HEK293 (cell line): Measurements from ENCODE around the gene GNAZ.

Experiments
- CTCF ChIA-PET: fragments of 350-600 bp; formaldehyde crosslinking; extraction: SDS; loops from one replicate; lab custom pipeline; 2021; ENCODE audit warnings: antibody characterized with exemption; lab: Yijun Ruan, JAX
- POLR2A ChIA-PET: fragments of 300-600 bp; formaldehyde crosslinking; extraction: SDS; loops from one replicate; lab custom pipeline; 2020; ENCODE audit warnings: antibody characterized with exemption, inconsistent platforms; lab: Yijun Ruan, JAX
- H3K27ac ChIP-seq: fragments of 200-500 bp; sonication (Bioruptor generic); 2 replicates; pipeline ENCODE4 v1.5.1; 2014; ENCODE audit warnings: low read depth, low read length, control low read depth, inconsistent platforms; ENCODE audit errors: extremely low read depth
- H3K36me3 ChIP-seq, 2 experiments: fragments of 200-500 bp in 1 of 2; sonication (Bioruptor generic) in 1 of 2; 1 replicate in 1 of 2; 2 replicates in 1 of 2; pipeline ENCODE4 v1.5.1; 2014 to 2017; ENCODE audit warnings: inconsistent platforms in 2 of 2, low read length in 2 of 2; ENCODE audit not compliant: control insufficient read depth in 2 of 2, insufficient read depth in 1 of 2
- H3K4me1 ChIP-seq: fragments of 200-500 bp; sonication (Bioruptor generic); 2 replicates; pipeline ENCODE4 v1.5.1; 2014; ENCODE audit warnings: mild to moderate bottlenecking, low read length, inconsistent platforms; ENCODE audit not compliant: control insufficient read depth, insufficient read depth
- H3K4me3 ChIP-seq: 2 replicates; pipeline ENCODE4 v1.5.1; 2011; ENCODE audit warnings: low read depth, mild to moderate bottlenecking, control low read depth, low read length, moderate library complexity
- H3K9me3 ChIP-seq: fragments of 200-500 bp; sonication (Bioruptor generic); 2 replicates; pipeline ENCODE4 v1.5.1; 2014; ENCODE audit warnings: low read depth, low read length, inconsistent platforms; ENCODE audit not compliant: control insufficient read depth, insufficient read depth
- CTCF ChIP-seq: fragments of 450-650 bp; formaldehyde crosslinking; IDR thresholded peaks from 2 replicates; pipeline ENCODE4 v1.5.1; 2016; ENCODE audit warnings: missing biosample characterization, missing genetic modification characterization
- EGR2 ChIP-seq: fragments of 450-650 bp; formaldehyde crosslinking; IDR thresholded peaks from 2 replicates; pipeline ENCODE4 v1.5.1; 2016; ENCODE audit warnings: low read depth, missing biosample characterization, missing genetic modification characterization
- HOXA7 ChIP-seq: sonication (generic); formaldehyde crosslinking; IDR thresholded peaks from 2 replicates; pipeline ENCODE4 v1.8.1; 2022; ENCODE audit warnings: missing genetic modification reagents, borderline replicate concordance
- KLF1 ChIP-seq: fragments of 450-650 bp; formaldehyde crosslinking; IDR thresholded peaks from 2 replicates; pipeline ENCODE4 v1.5.1; 2016; ENCODE audit warnings: missing biosample characterization, missing genetic modification characterization
- OSR2 ChIP-seq: fragments of 450-650 bp; formaldehyde crosslinking; IDR thresholded peaks from 2 replicates; pipeline ENCODE4 v1.5.1; 2016; ENCODE audit warnings: missing biosample characterization, missing genetic modification characterization
- PRDM6 ChIP-seq: fragments of 450-650 bp; formaldehyde crosslinking; IDR thresholded peaks from 2 replicates; pipeline ENCODE4 v1.5.1; 2017; ENCODE audit warnings: missing biosample characterization, missing genetic modification characterization
- SP3 ChIP-seq: fragments of 450-650 bp; formaldehyde crosslinking; IDR thresholded peaks from 2 replicates; pipeline ENCODE4 v1.5.1; 2016; ENCODE audit warnings: missing biosample characterization, missing genetic modification characterization
- ZBTB17 ChIP-seq: fragments of 450-650 bp; formaldehyde crosslinking; IDR thresholded peaks from 2 replicates; pipeline ENCODE4 v1.5.1; 2016; ENCODE audit warnings: missing biosample characterization, missing genetic modification characterization
- ZBTB20 ChIP-seq: fragments of 450-650 bp; formaldehyde crosslinking; IDR thresholded peaks from 2 replicates; pipeline ENCODE4 v1.5.1; 2016; ENCODE audit warnings: missing biosample characterization, missing genetic modification characterization
- ZFHX2 ChIP-seq: fragments of 450-650 bp; formaldehyde crosslinking; conservative IDR thresholded peaks from 2 replicates; pipeline ENCODE4 v1.5.1; 2016; ENCODE audit warnings: missing biosample characterization, missing genetic modification characterization
- ZFP69B ChIP-seq: fragments of 450-650 bp; formaldehyde crosslinking; IDR thresholded peaks from 2 replicates; pipeline ENCODE4 v1.5.1; 2016; ENCODE audit warnings: missing biosample characterization, missing genetic modification characterization
- ZIC2 ChIP-seq: fragments of 450-650 bp; formaldehyde crosslinking; IDR thresholded peaks from 2 replicates; pipeline ENCODE4 v1.5.1; 2016; ENCODE audit warnings: missing biosample characterization, missing genetic modification characterization
- ZNF169 ChIP-seq: fragments of 450-650 bp; formaldehyde crosslinking; IDR thresholded peaks from 2 replicates; pipeline ENCODE4 v1.5.1; 2016; ENCODE audit warnings: missing biosample characterization, missing genetic modification characterization
- ZNF2 ChIP-seq: fragments of 450-650 bp; formaldehyde crosslinking; IDR thresholded peaks from 2 replicates; pipeline ENCODE4 v1.5.1; 2016; ENCODE audit warnings: missing biosample characterization, missing genetic modification characterization
- ZNF23 ChIP-seq: fragments of 450-650 bp; formaldehyde crosslinking; IDR thresholded peaks from 2 replicates; pipeline ENCODE4 v1.5.1; 2016; ENCODE audit warnings: missing biosample characterization, missing genetic modification characterization, borderline replicate concordance
- ZNF274 ChIP-seq, 2 experiments: fragments of 200-500 bp in 1 of 2; fragments of 450-650 bp in 1 of 2; sonication (Bioruptor generic) in 1 of 2; formaldehyde crosslinking in 1 of 2; IDR thresholded peaks; 2 replicates each; pipeline versions ENCODE4 v1.5.1 to v1.6.1; 2014 to 2016; ENCODE audit warnings: borderline replicate concordance in 1 of 2, inconsistent platforms in 1 of 2, low read length in 1 of 2, missing biosample characterization in 1 of 2, missing genetic modification characterization in 1 of 2
- ZNF292 ChIP-seq: fragments of 450-650 bp; formaldehyde crosslinking; IDR thresholded peaks from 2 replicates; pipeline ENCODE4 v1.5.1; 2016; ENCODE audit warnings: low read depth, missing biosample characterization, missing genetic modification characterization, borderline replicate concordance
- ZNF311 ChIP-seq: fragments of 450-650 bp; formaldehyde crosslinking; IDR thresholded peaks from 2 replicates; pipeline ENCODE4 v1.5.1; 2017; ENCODE audit warnings: missing biosample characterization, missing genetic modification characterization, borderline replicate concordance
- ZNF398 ChIP-seq: fragments of 450-650 bp; formaldehyde crosslinking; IDR thresholded peaks from 2 replicates; pipeline ENCODE4 v1.5.1; 2017; ENCODE audit warnings: missing biosample characterization, missing genetic modification characterization
- ZNF560 ChIP-seq: fragments of 450-650 bp; formaldehyde crosslinking; IDR thresholded peaks from 2 replicates; pipeline ENCODE4 v1.5.1; 2017; ENCODE audit warnings: missing biosample characterization, missing genetic modification characterization, borderline replicate concordance
- ZNF585B ChIP-seq: fragments of 450-650 bp; formaldehyde crosslinking; IDR thresholded peaks from 2 replicates; pipeline ENCODE4 v1.5.1; 2016; ENCODE audit warnings: missing biosample characterization, missing genetic modification characterization
- ZNF654 ChIP-seq: fragments of 450-650 bp; formaldehyde crosslinking; IDR thresholded peaks from 2 replicates; pipeline ENCODE4 v1.5.1; 2016; ENCODE audit warnings: low read depth, missing biosample characterization, missing genetic modification characterization
- ZNF658 ChIP-seq: fragments of 450-650 bp; formaldehyde crosslinking; IDR thresholded peaks from 2 replicates; pipeline ENCODE4; 2016; ENCODE audit warnings: missing biosample characterization, missing genetic modification characterization
- ZNF692 ChIP-seq: fragments of 450-650 bp; formaldehyde crosslinking; IDR thresholded peaks from 2 replicates; pipeline ENCODE4 v1.5.1; 2016; ENCODE audit warnings: missing biosample characterization, missing genetic modification characterization
- ZNF747 ChIP-seq: fragments of 450-650 bp; formaldehyde crosslinking; IDR thresholded peaks from 2 replicates; pipeline ENCODE4 v1.5.1; 2016; ENCODE audit warnings: missing biosample characterization, missing genetic modification characterization
- ZNF785 ChIP-seq: fragments of 450-650 bp; formaldehyde crosslinking; IDR thresholded peaks from 2 replicates; pipeline ENCODE4 v1.5.1; 2016; ENCODE audit warnings: missing biosample characterization, missing genetic modification characterization
- ZNF837 ChIP-seq: fragments of 450-650 bp; formaldehyde crosslinking; IDR thresholded peaks from 2 replicates; pipeline ENCODE4 v1.5.1; 2016; ENCODE audit warnings: missing biosample characterization, missing genetic modification characterization
- ZNF843 ChIP-seq: fragments of 450-650 bp; formaldehyde crosslinking; IDR thresholded peaks from 2 replicates; pipeline ENCODE4 v1.5.1; 2016; ENCODE audit warnings: missing biosample characterization, missing genetic modification characterization
- ZXDB ChIP-seq: fragments of 450-650 bp; formaldehyde crosslinking; IDR thresholded peaks from 2 replicates; pipeline ENCODE4 v1.5.1; 2016; ENCODE audit warnings: missing biosample characterization, missing genetic modification characterization

The GNAZ gene

GRCh38 chr22:23128269-23129108 is 58.2 kb downstream of the GNAZ start:
- CTCF ChIA-PET, result interaction anchor here (0.7 to 11.3 kb wide), 23 partner anchors 9 to 462 kb away, joined by 3 to 304 read pairs (median 4); no protein-coding TSS in a partner anchor

GRCh38 chr22:23129149-23129548 is 58.8 kb downstream of the GNAZ start:
- H3K36me3 ChIP-seq, result peaks cover 0 to 6% of the 10 kb centered on the region in 2 experiments; a peak in 1 of 3 replicates
- no peak overlapping the region for H3K4me3 ChIP-seq
- POLR2A ChIA-PET, result no interaction called here
- no peaks in the 10 kb centered on the region for H3K4me1 ChIP-seq
- CTCF ChIA-PET, result interaction anchor here (0.6 to 11.3 kb wide), 9 partner anchors 9 to 461 kb away, joined by 3 to 304 read pairs (median 4); no protein-coding TSS in a partner anchor
- TF ChIP-seq ZNF398 (tag by site-specific recombination) (no peak), HOXA7 (CRISPR knock-in tag) (no peak), PRDM6 (tag by site-specific recombination) (no peak), ZNF843 (tag by site-specific recombination) (no peak), ZNF585B (tag by site-specific recombination) (no peak), SP3 (tag by site-specific recombination) (no peak), ZNF292 (no peak), ZNF2 (no peak), ZNF747 (no peak), ZNF560 (tag by site-specific recombination) (no peak), ZBTB20 (no peak), ZNF311 (tag by site-specific recombination) (no peak), ZNF169 (no peak), OSR2 (tag by site-specific recombination) (no peak), ZNF658 (no peak), ZNF274 (IDR thresholded peaks at IDR 0.05; ENCODE audit: low read length) (no peak), ZNF274 (tag by site-specific recombination; IDR thresholded peaks at IDR 0.05; ENCODE audit: borderline replicate concordance) (no peak), ZNF785 (tag by site-specific recombination) (no peak)
- TF ChIP-seq, all 188 proteins: peak for 0
- H3K27ac ChIP-seq, result no peak overlapping the region
- no peaks in the 10 kb centered on the region for H3K9me3 ChIP-seq

More at GRCh38 chr22:23128269-23129108, 58.2 kb downstream of the GNAZ start:
- TF ChIP-seq ZIC2 (tag by site-specific recombination) (peak; percentile 58), ZNF692 (peak; percentile 98), EGR2 (tag by site-specific recombination) (peak; percentile 28; the same call in 1 of the 2 replicates), ZXDB (0 out of 2 replicates have a peak, but pooled peaks have one; percentile 55), ZNF658 (no peak), CTCF (tag by site-specific recombination) (peak; percentile 82), KLF1 (tag by site-specific recombination) (no peak), ZNF654 (tag by site-specific recombination) (peak; percentile 93), ZFP69B (tag by site-specific recombination) (peak; percentile 98), ZFHX2 (peak; percentile 72), ZBTB17 (tag by site-specific recombination) (peak; percentile 60), ZNF837 (tag by site-specific recombination) (no peak), ZNF23 (no peak)
- Histone ChIP-seq H3K4me3 (no peak overlapping the region), H3K27ac (no peak overlapping the region), H3K4me1 (no peaks in the 10 kb centered on the region), H3K36me3 (peaks cover 0 to 10% of the 10 kb centered on the region in 2 experiments; a peak in 1 of 3 replicates), H3K9me3 (no peaks in the 10 kb centered on the region)
- POLR2A ChIA-PET, result no interaction called here
